ENCODE measurements around the gene TRHDE. TPM values are rescaled to one million over a fixed set of nuclear protein-coding genes. Genes with fewer than 3 reads are reported as not detected.

TRHDE gene
- total and polyA plus RNA-seq, 2 donors (not counting 3 experiments of a cell fraction or from before 2014, with no cell fraction given): not detected

- FAIRE-seq: no peak
Measured at GRCh38 chr12:72278894-72279293, 6.7 kb downstream of the TRHDE start.

More at GRCh38 chr12:72278894-72279293, 6.7 kb downstream of the TRHDE start:
- H3K9me3 ChIP-seq (replicated peaks; ENCODE audit: control insufficient read depth, insufficient read depth, low read length): no peaks in the 10 kb centered on the region
- H2AFZ ChIP-seq (ENCODE audit: low read depth, low read length): no peak overlapping the region
- BruUV-seq (replicated peaks): no TSS peak
- H3K36me3 ChIP-seq (ENCODE audit: control insufficient read depth in 2 of 2, extremely low read depth in 1 of 2, insufficient read depth in 2 of 2, low read length in 2 of 2): no peaks in the 10 kb centered on the region
- ChIA-PET POLR2A (no interaction called here), CTCF (no interaction called here)
- TF ChIP-seq POLR2AphosphoS5 (IDR thresholded peaks at IDR 0.05; ENCODE audit: insufficient read depth, low read depth, low read length) (no peak), GATA2 (IDR thresholded peaks at IDR 0.05; ENCODE audit: insufficient read depth, insufficient read length, low read depth, low read length) (no peak), EZH2 (IDR thresholded peaks at IDR 0.05; ENCODE audit: borderline replicate concordance, low read depth, low read length, severe bottlenecking) (no peak), CTCF (IDR thresholded peaks at IDR 0.05; ENCODE audit: extremely low read depth in 1 of 2, insufficient read depth in 1 of 2, low read depth in 1 of 2, low read length in 2 of 2) (no peak), POLR2A (IDR thresholded peaks at IDR 0.05; ENCODE audit: low read depth, low read length) (no peak), MAX (IDR thresholded peaks at IDR 0.05; ENCODE audit: insufficient read depth, insufficient read length) (no peak), FOS (IDR thresholded peaks at IDR 0.05; ENCODE audit: borderline replicate concordance, insufficient read depth, low read length) (no peak), JUN (IDR thresholded peaks at IDR 0.05; ENCODE audit: borderline replicate concordance, insufficient read depth, insufficient read length, low read depth) (no peak), MYC (IDR thresholded peaks at IDR 0.05; ENCODE audit: low read depth, low read length) (no peak)
- no peak overlapping the region for H3K4me3 ChIP-seq (replicated peaks in 1 of 3; ENCODE audit: insufficient read depth in 1 of 3, low read depth in 1 of 3, low read length in 3 of 3)
- no peaks in the 10 kb centered on the region for H3K79me2 ChIP-seq (ENCODE audit: control insufficient read depth, insufficient read depth, low read length)
- H3K27me3 ChIP-seq (ENCODE audit: control insufficient read depth in 2 of 2, insufficient read depth in 2 of 2, low read length in 2 of 2): peaks cover 5 to 10% of the 10 kb centered on the region in 2 experiments
- H3K4me2 ChIP-seq (ENCODE audit: insufficient read depth, low read length): no peak overlapping the region
- intact Hi-C loops (cut with micrococcal nuclease): no loop called here
- DNase-seq (ENCODE audit: low read depth, low spot score): no peak
- no peak overlapping the region for H3K9ac ChIP-seq (replicated peaks; ENCODE audit: extremely low read depth, insufficient read depth, low read length)
- H3K9me1 ChIP-seq (replicated peaks; ENCODE audit: control insufficient read depth, extremely low read depth, insufficient read depth, low read length): no peaks in the 10 kb centered on the region
- dilution Hi-C loops (cut with MboI; ENCODE audit: extremely low pct_ligation_motif_present, low sequenced_read_pairs): no loop called here
- H4K20me1 ChIP-seq (replicated peaks; ENCODE audit: control insufficient read depth, extremely low read depth, insufficient read depth, low read length): no peaks in the 10 kb centered on the region
- H3K4me1 ChIP-seq (ENCODE audit: control insufficient read depth, extremely low read depth, insufficient read depth, low read length): no peaks in the 10 kb centered on the region
- no peak overlapping the region for H3K27ac ChIP-seq (ENCODE audit: insufficient read depth, low read depth, low read length)
